Measurements from ENCODE around the gene SLC6A18.
"Not testable (repeated sequence)": the region's sequence is repeated elsewhere in the genome, so short reads cannot be mapped to it uniquely, and the experiment has no call there.

The SLC6A18 gene

GRCh38 chr5:1265461-1266455, 40.6 kb downstream of the SLC6A18 start:
- Histone ChIP-seq H4K20me1 (ENCODE audit: low read depth, low read length) (no peaks in the 10 kb centered on the region), H3K79me2 (ENCODE audit: insufficient read depth, low read length) (no peaks in the 10 kb centered on the region), H3K4me3 (ENCODE audit: insufficient read depth, low read length, poor library complexity, severe bottlenecking) (no peak overlapping the region), H3K9me2 (replicated peaks; ENCODE audit: insufficient read depth, low read length) (no peaks in the 10 kb centered on the region), H3K9ac (ENCODE audit: low read length) (no peak overlapping the region), H3F3A (ENCODE audit: insufficient read depth) (no peaks in the 10 kb centered on the region), H2AFZ (ENCODE audit: low read depth, low read length, severe bottlenecking) (no peak overlapping the region), H3K27me3 (ENCODE audit: low read length) (no peaks in the 10 kb centered on the region), H3K27ac (ENCODE audit: low read depth, low read length) (no peak overlapping the region), H3K9me3 (ENCODE audit: insufficient read depth, low read length) (no peaks in the 10 kb centered on the region), H3K4me2 (ENCODE audit: low read depth, low read length, poor library complexity, severe bottlenecking) (no peak overlapping the region), H3K36me3 (ENCODE audit: low read length) (no peaks in the 10 kb centered on the region)
- TF ChIP-seq CTCF (IDR thresholded peaks at IDR 0.05; ENCODE audit: insufficient read depth, low read length, poor library complexity, severe bottlenecking) (no peak), EZH2phosphoT487 (conservative IDR thresholded peaks at IDR 0.05; ENCODE audit: low read length) (no peak)

GRCh38 chr5:1266791-1267190, 41.6 kb downstream of the SLC6A18 start:
- no peaks in the 10 kb centered on the region for H4K20me1 ChIP-seq (ENCODE audit: low read depth, low read length)
- no peak overlapping the region for H2AFZ ChIP-seq (ENCODE audit: low read depth, low read length, severe bottlenecking)
- no peak overlapping the region for H3K4me2 ChIP-seq (ENCODE audit: low read depth, low read length, poor library complexity, severe bottlenecking)
- no peaks in the 10 kb centered on the region for H3K79me2 ChIP-seq (ENCODE audit: insufficient read depth, low read length)
- H3K27me3 ChIP-seq (ENCODE audit: low read length), result no peaks in the 10 kb centered on the region
- no peaks in the 10 kb centered on the region for H3K36me3 ChIP-seq (ENCODE audit: low read length)
- no peaks in the 10 kb centered on the region for H3K9me2 ChIP-seq (replicated peaks; ENCODE audit: insufficient read depth, low read length)
- no peak for TF ChIP-seq EZH2phosphoT487 (conservative IDR thresholded peaks at IDR 0.05; ENCODE audit: low read length)
- no peak for TF ChIP-seq CTCF (IDR thresholded peaks at IDR 0.05; ENCODE audit: insufficient read depth, low read length, poor library complexity, severe bottlenecking)
- no peak overlapping the region for H3K9ac ChIP-seq (ENCODE audit: low read length)
- H3K9me3 ChIP-seq (ENCODE audit: insufficient read depth, low read length), result no peaks in the 10 kb centered on the region
- H3K27ac ChIP-seq (ENCODE audit: low read depth, low read length), result no peak overlapping the region
- H3K4me3 ChIP-seq (ENCODE audit: insufficient read depth, low read length, poor library complexity, severe bottlenecking), result no peak overlapping the region
- no peaks in the 10 kb centered on the region for H3F3A ChIP-seq (ENCODE audit: insufficient read depth)

GRCh38 chr5:1267464-1267863, 42.3 kb downstream of the SLC6A18 start:
- H3K79me2 ChIP-seq (ENCODE audit: insufficient read depth, low read length); H3K4me3 ChIP-seq (ENCODE audit: insufficient read depth, low read length, poor library complexity, severe bottlenecking); H3K9me3 ChIP-seq (ENCODE audit: insufficient read depth, low read length); H3K4me2 ChIP-seq (ENCODE audit: low read depth, low read length, poor library complexity, severe bottlenecking); H3K27me3 ChIP-seq (ENCODE audit: low read length); H3K36me3 ChIP-seq (ENCODE audit: low read length); H3K9me2 ChIP-seq (replicated peaks; ENCODE audit: insufficient read depth, low read length); H3K9ac ChIP-seq (ENCODE audit: low read length); H3F3A ChIP-seq (ENCODE audit: insufficient read depth); H4K20me1 ChIP-seq (ENCODE audit: low read depth, low read length); H2AFZ ChIP-seq (ENCODE audit: low read depth, low read length, severe bottlenecking); H3K27ac ChIP-seq (ENCODE audit: low read depth, low read length): not testable (repeated sequence)

- H3K79me2 ChIP-seq (ENCODE audit: insufficient read depth, low read length), result no peaks in the 10 kb centered on the region
- no peak overlapping the region for H2AFZ ChIP-seq (ENCODE audit: low read depth, low read length, severe bottlenecking)
- TF ChIP-seq CTCF (IDR thresholded peaks at IDR 0.05; ENCODE audit: insufficient read depth, low read length, poor library complexity, severe bottlenecking), result no peak
- no peak for TF ChIP-seq EZH2phosphoT487 (conservative IDR thresholded peaks at IDR 0.05; ENCODE audit: low read length)
- no peaks in the 10 kb centered on the region for H3K9me3 ChIP-seq (ENCODE audit: insufficient read depth, low read length)
- H4K20me1 ChIP-seq (ENCODE audit: low read depth, low read length), result no peaks in the 10 kb centered on the region
- no peaks in the 10 kb centered on the region for H3K9me2 ChIP-seq (replicated peaks; ENCODE audit: insufficient read depth, low read length)
- no peak overlapping the region for H3K4me2 ChIP-seq (ENCODE audit: low read depth, low read length, poor library complexity, severe bottlenecking)
- no peaks in the 10 kb centered on the region for H3K27me3 ChIP-seq (ENCODE audit: low read length)
- no peak overlapping the region for H3K4me3 ChIP-seq (ENCODE audit: insufficient read depth, low read length, poor library complexity, severe bottlenecking)
- no peak overlapping the region for H3K9ac ChIP-seq (ENCODE audit: low read length)
- H3K27ac ChIP-seq (ENCODE audit: low read depth, low read length), result no peak overlapping the region
- no peaks in the 10 kb centered on the region for H3F3A ChIP-seq (ENCODE audit: insufficient read depth)
- no peaks in the 10 kb centered on the region for H3K36me3 ChIP-seq (ENCODE audit: low read length)
Measured at GRCh38 chr5:1268056-1268455, 42.9 kb downstream of the SLC6A18 start.

Data from SU-DHL-6 (cell line).